GM23338 (cell line): ENCODE data around the gene PNPLA7. TPM values are rescaled to one million over a fixed set of nuclear protein-coding genes. Genes with fewer than 3 reads are reported as not detected.

ENCODE experiments used
- ATAC-seq: fragments of 200-7000 bp; cut with Tn5 transposase; 3 replicates; pipeline ENCODE4 v1.9.1; 2020
- DNase-seq: peaks from one replicate; pipeline ENCODE4 v3.0.0-alpha.2; 2015; ENCODE audit warnings: low spot score
- H2AFZ ChIP-seq: fragments of 200-600 bp; sonication (generic); 2 replicates; pipeline ENCODE4 v1.8.0; 2016; ENCODE audit warnings: antibody characterized with exemption, mild to moderate bottlenecking, moderate library complexity
- H3F3A ChIP-seq: fragments of 200-600 bp; sonication (generic); replicated peaks from 2 replicates; pipeline ENCODE4 v1.8.0; 2017; ENCODE audit warnings: antibody characterized with exemption, mixed run types, low read depth
- H3K27ac ChIP-seq: fragments of 200-600 bp; sonication (generic); 2 replicates; pipeline ENCODE4 v1.6.1; 2016; ENCODE audit warnings: low read depth
- H3K27me3 ChIP-seq: fragments of 200-600 bp; sonication (generic); 2 replicates; pipeline ENCODE4 v1.8.0; 2016; ENCODE audit warnings: mild to moderate bottlenecking, mixed run types, moderate library complexity; ENCODE audit not compliant: insufficient read depth
- H3K36me3 ChIP-seq: fragments of 200-600 bp; sonication (generic); 2 replicates; pipeline ENCODE4 v1.8.0; 2016; ENCODE audit warnings: mild to moderate bottlenecking; ENCODE audit not compliant: insufficient read depth
- H3K4me1 ChIP-seq: fragments of 200-600 bp; sonication (generic); 2 replicates; pipeline ENCODE4 v1.8.0; 2016; ENCODE audit warnings: mild to moderate bottlenecking, moderate library complexity; ENCODE audit not compliant: insufficient read depth
- H3K4me2 ChIP-seq: fragments of 200-600 bp; sonication (generic); 2 replicates; pipeline ENCODE4 v1.7.1; 2017; ENCODE audit warnings: mixed run types
- H3K4me3 ChIP-seq: fragments of 200-600 bp; sonication (generic); 2 replicates; pipeline ENCODE4 v1.6.1; 2016; ENCODE audit warnings: mixed run types
- H3K79me2 ChIP-seq: fragments of 200-600 bp; sonication (generic); replicated peaks from 2 replicates; pipeline ENCODE4 v1.8.0; 2017; ENCODE audit warnings: mild to moderate bottlenecking; ENCODE audit not compliant: insufficient read depth
- H3K9me2 ChIP-seq: fragments of 200-600 bp; sonication (generic); 2 replicates; pipeline ENCODE4 v1.8.0; 2017; ENCODE audit not compliant: insufficient read depth
- H4K20me1 ChIP-seq: fragments of 200-600 bp; sonication (generic); replicated peaks from 2 replicates; pipeline ENCODE4 v1.8.0; 2017; ENCODE audit warnings: mild to moderate bottlenecking; ENCODE audit not compliant: insufficient read depth
- H3K27ac Mint-ChIP-seq: 2 replicates; pipeline ENCODE4 v1.8.0; 2020; ENCODE audit warnings: inconsistent platforms, mild to moderate bottlenecking, moderate library complexity, mixed read lengths
- H3K27me3 Mint-ChIP-seq: 3 replicates; pipeline ENCODE4 v1.8.0; 2022; ENCODE audit warnings: low read depth, mild to moderate bottlenecking, moderate library complexity, mixed read lengths, inconsistent platforms; ENCODE audit not compliant: insufficient read depth, poor library complexity
- H3K36me3 Mint-ChIP-seq: 3 replicates; pipeline ENCODE4 v1.8.0; 2021; ENCODE audit warnings: low read depth, mild to moderate bottlenecking, inconsistent platforms, moderate library complexity, mixed read lengths
- H3K4me1 Mint-ChIP-seq: 3 replicates; pipeline ENCODE4 v1.8.0; 2020; ENCODE audit warnings: mild to moderate bottlenecking, inconsistent platforms, mixed read lengths
- H3K4me3 Mint-ChIP-seq: 3 replicates; pipeline ENCODE4 v1.8.0; 2021; ENCODE audit warnings: moderate library complexity, mild to moderate bottlenecking, inconsistent platforms, mixed read lengths
- H3K9me3 Mint-ChIP-seq: 3 replicates; pipeline ENCODE4 v1.8.0; 2020; ENCODE audit warnings: moderate library complexity, mild to moderate bottlenecking, inconsistent platforms, mixed read lengths
- CREB1 ChIP-seq: fragments of 250-450 bp; sonication (Bioruptor Pico); IDR thresholded peaks from 2 replicates; pipeline ENCODE4 v1.5.0; 2020; ENCODE audit warnings: low read depth, mild to moderate bottlenecking, moderate library complexity
- EZH2 ChIP-seq: fragments of 200-600 bp; sonication (generic); IDR thresholded peaks from one replicate; pipeline ENCODE4 v1.8.0; 2017; ENCODE audit warnings: antibody characterized with exemption, mild to moderate bottlenecking, low read depth; ENCODE audit not compliant: unreplicated experiment
- EZH2phosphoT487 ChIP-seq: fragments of 200-600 bp; sonication (generic); IDR thresholded peaks from one replicate; pipeline ENCODE4 v1.8.1; 2018; ENCODE audit warnings: antibody characterized with exemption; ENCODE audit not compliant: unreplicated experiment
- JUNB ChIP-seq: IDR thresholded peaks from one replicate; pipeline ENCODE4 v1.6.1; 2016; ENCODE audit warnings: antibody characterized with exemption; ENCODE audit not compliant: unreplicated experiment
- NANOG ChIP-seq: IDR thresholded peaks from 2 replicates; pipeline ENCODE4 v1.6.1; 2016; ENCODE audit warnings: antibody characterized with exemption, borderline replicate concordance
- STAT1 ChIP-seq: IDR thresholded peaks from one replicate; pipeline ENCODE4 v1.6.1; 2016; ENCODE audit warnings: antibody characterized with exemption; ENCODE audit not compliant: unreplicated experiment
- ZNF114 ChIP-seq: fragments of 250-450 bp; sonication (Bioruptor Pico); IDR thresholded peaks from 2 replicates; pipeline ENCODE4 v1.5.0; 2020; ENCODE audit warnings: mild to moderate bottlenecking, moderate library complexity
- ZNF331 ChIP-seq: fragments of 250-450 bp; sonication (Bioruptor Pico); IDR thresholded peaks from 2 replicates; pipeline ENCODE4 v1.5.0; 2020; ENCODE audit warnings: low read depth, mild to moderate bottlenecking, moderate library complexity
- polyA plus RNA-seq: library from polyadenylated mRNA; unstranded; fragments of >200 nt; fragmentation: Nextera tagmentation; extraction: Ambion mirVana; gene quantifications from 2 replicates; pipeline ENCODE4 v1.2.1, GENCODE V29; 2016
- total RNA-seq: library from RNA; depleted of rRNA; stranded (reverse); fragments of >200 nt; shearing (Covaris generic); gene quantifications from 2 replicates; pipeline ENCODE4 v1.2.3, GENCODE V29; 2014
- TF ChIP-seq, protein P1 (sequence below), 2 experiments: fragments of 200-600 bp in 1 of 2; sonication (generic) in 1 of 2; conservative IDR thresholded peaks; 2 replicates each; pipeline versions ENCODE4 v1.5.1 to v1.6.1; 2016 to 2017; ENCODE audit warnings: antibody characterized with exemption in 2 of 2, low read depth in 2 of 2, mild to moderate bottlenecking in 2 of 2, moderate library complexity in 1 of 2
- TF ChIP-seq, protein P2 (sequence below): IDR thresholded peaks from 2 replicates; pipeline ENCODE4 v1.6.1; 2016; ENCODE audit warnings: antibody characterized with exemption
- TF ChIP-seq, protein P3 (sequence below): IDR thresholded peaks from one replicate; pipeline ENCODE4 v1.6.1; 2018; ENCODE audit warnings: antibody characterized with exemption; ENCODE audit not compliant: unreplicated experiment

The PNPLA7 gene
- total and polyA plus RNA-seq, 2 experiments from 2014 or later, result 0.45 to 0.80 TPM

DNA sequence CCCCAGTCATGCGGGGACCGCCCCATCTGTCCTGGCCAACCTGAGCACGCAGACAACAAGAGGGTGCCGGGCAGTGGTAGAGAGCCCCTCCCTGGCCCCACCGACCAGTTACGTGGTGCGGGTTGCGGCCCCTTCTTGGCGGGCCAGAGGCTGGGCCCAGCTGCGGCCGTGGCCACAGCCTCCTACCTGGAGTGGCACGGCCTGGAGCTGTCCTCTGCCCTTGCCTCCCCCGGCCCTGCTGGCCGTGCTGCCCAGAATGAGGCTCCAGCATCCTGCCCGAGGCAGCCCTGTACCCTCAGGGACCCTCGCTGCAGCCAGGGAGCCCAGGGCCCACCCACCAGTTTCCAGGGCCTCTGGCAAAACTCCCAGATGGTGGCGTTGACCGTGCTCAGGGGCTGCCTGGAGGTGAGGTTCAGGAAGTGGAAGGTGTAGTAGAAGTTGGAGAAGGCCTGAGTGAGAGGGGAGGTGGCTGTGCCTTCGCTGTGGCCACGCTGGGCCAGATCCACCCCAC lies 114.8 kb downstream of the PNPLA7 start:
- Mint-ChIP-seq H3K4me1 (no peaks in the 10 kb centered on the region), H3K4me3 (no peak overlapping the region), H3K36me3 (no peaks in the 10 kb centered on the region), H3K27me3 (no peaks in the 10 kb centered on the region), H3K9me3 (no peaks in the 10 kb centered on the region), H3K27ac (no peak overlapping the region)
- Histone ChIP-seq H3K36me3 (no peaks in the 10 kb centered on the region), H3K27ac (no peak overlapping the region), H3K4me2 (no peak overlapping the region), H4K20me1 (no peaks in the 10 kb centered on the region), H3K9me2 (no peaks in the 10 kb centered on the region), H3K79me2 (no peaks in the 10 kb centered on the region), H3F3A (no peaks in the 10 kb centered on the region), H3K27me3 (no peaks in the 10 kb centered on the region), H2AFZ (no peak overlapping the region), H3K4me1 (no peaks in the 10 kb centered on the region), H3K4me3 (no peak overlapping the region)
- DNase-seq, result no peak
- TF ChIP-seq EZH2, result no peak
- ATAC-seq, result no peak

DNA sequence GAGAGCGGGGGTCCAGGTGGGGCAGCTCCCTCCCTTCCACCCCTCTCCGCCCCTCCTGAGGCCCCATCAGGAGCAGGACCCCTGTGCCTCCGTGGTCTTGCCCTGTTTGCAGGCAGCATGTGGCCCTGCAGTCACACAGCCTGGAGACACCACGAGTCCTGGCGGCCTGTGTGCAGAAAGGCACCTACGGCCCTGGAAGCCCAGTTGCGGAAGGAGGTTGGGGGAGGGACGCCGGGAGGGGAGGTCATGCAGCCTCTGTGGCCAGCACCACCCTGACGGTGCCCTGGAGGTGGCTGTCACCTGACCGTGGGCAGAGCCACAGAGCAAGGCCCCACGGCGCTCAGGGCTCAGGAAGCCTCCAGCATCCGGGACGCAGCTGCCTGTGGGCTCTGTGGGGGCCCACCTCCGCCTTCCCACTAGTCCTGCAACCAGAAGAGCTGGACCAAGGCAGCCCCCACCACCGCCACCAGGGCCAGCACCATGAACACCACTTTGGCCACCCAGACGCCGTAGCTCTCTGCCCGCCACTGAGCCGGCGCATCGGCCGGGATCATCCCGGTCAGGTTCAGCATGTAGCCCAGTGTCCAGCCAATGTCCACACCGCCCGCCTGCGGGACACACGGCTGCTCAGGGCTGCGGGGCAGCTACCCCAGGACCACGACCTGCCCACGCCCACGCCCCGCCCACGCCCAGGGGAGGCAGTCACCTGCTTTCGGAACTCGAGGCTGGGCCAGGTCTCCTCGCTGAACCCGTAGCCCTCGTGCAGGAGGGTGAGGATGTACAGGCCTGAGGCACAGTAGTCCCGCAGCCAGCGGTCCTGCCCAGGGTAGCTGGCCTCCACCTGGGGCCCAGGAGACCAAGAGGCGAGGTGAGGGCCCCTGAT lies 115.5 kb downstream of the PNPLA7 start:
- ATAC-seq (no peak), DNase-seq (no peak)
- no peaks in the 10 kb centered on the region for H3K9me2 ChIP-seq
- H3K79me2 ChIP-seq, result no peaks in the 10 kb centered on the region
- no peaks in the 10 kb centered on the region for H3K4me1 ChIP-seq
- H3K4me1 Mint-ChIP-seq, result no peaks in the 10 kb centered on the region
- H3K27ac ChIP-seq, result no peak overlapping the region
- no peak overlapping the region for H3K4me3 Mint-ChIP-seq
- H3K27me3 Mint-ChIP-seq, result no peaks in the 10 kb centered on the region
- no peaks in the 10 kb centered on the region for H3K36me3 ChIP-seq
- TF ChIP-seq CREB1 (CRISPR knock-in tag) (no peak), STAT1 (no peak), JUNB (no peak), ZNF114 (no peak), NANOG (no peak), EZH2phosphoT487 (no peak), ZNF331 (CRISPR knock-in tag) (no peak)
- TF ChIP-seq, protein P1, sequence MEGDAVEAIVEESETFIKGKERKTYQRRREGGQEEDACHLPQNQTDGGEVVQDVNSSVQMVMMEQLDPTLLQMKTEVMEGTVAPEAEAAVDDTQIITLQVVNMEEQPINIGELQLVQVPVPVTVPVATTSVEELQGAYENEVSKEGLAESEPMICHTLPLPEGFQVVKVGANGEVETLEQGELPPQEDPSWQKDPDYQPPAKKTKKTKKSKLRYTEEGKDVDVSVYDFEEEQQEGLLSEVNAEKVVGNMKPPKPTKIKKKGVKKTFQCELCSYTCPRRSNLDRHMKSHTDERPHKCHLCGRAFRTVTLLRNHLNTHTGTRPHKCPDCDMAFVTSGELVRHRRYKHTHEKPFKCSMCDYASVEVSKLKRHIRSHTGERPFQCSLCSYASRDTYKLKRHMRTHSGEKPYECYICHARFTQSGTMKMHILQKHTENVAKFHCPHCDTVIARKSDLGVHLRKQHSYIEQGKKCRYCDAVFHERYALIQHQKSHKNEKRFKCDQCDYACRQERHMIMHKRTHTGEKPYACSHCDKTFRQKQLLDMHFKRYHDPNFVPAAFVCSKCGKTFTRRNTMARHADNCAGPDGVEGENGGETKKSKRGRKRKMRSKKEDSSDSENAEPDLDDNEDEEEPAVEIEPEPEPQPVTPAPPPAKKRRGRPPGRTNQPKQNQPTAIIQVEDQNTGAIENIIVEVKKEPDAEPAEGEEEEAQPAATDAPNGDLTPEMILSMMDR (conservative IDR thresholded peaks at IDR 0.05; ENCODE audit: low read depth in 2 of 2), result no peak
- TF ChIP-seq, protein P2, sequence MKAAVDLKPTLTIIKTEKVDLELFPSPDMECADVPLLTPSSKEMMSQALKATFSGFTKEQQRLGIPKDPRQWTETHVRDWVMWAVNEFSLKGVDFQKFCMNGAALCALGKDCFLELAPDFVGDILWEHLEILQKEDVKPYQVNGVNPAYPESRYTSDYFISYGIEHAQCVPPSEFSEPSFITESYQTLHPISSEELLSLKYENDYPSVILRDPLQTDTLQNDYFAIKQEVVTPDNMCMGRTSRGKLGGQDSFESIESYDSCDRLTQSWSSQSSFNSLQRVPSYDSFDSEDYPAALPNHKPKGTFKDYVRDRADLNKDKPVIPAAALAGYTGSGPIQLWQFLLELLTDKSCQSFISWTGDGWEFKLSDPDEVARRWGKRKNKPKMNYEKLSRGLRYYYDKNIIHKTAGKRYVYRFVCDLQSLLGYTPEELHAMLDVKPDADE, result no peak
- TF ChIP-seq, protein P3, sequence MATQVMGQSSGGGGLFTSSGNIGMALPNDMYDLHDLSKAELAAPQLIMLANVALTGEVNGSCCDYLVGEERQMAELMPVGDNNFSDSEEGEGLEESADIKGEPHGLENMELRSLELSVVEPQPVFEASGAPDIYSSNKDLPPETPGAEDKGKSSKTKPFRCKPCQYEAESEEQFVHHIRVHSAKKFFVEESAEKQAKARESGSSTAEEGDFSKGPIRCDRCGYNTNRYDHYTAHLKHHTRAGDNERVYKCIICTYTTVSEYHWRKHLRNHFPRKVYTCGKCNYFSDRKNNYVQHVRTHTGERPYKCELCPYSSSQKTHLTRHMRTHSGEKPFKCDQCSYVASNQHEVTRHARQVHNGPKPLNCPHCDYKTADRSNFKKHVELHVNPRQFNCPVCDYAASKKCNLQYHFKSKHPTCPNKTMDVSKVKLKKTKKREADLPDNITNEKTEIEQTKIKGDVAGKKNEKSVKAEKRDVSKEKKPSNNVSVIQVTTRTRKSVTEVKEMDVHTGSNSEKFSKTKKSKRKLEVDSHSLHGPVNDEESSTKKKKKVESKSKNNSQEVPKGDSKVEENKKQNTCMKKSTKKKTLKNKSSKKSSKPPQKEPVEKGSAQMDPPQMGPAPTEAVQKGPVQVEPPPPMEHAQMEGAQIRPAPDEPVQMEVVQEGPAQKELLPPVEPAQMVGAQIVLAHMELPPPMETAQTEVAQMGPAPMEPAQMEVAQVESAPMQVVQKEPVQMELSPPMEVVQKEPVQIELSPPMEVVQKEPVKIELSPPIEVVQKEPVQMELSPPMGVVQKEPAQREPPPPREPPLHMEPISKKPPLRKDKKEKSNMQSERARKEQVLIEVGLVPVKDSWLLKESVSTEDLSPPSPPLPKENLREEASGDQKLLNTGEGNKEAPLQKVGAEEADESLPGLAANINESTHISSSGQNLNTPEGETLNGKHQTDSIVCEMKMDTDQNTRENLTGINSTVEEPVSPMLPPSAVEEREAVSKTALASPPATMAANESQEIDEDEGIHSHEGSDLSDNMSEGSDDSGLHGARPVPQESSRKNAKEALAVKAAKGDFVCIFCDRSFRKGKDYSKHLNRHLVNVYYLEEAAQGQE, result no peak
- no peaks in the 10 kb centered on the region for H3K36me3 Mint-ChIP-seq
- no peak overlapping the region for H3K27ac Mint-ChIP-seq
- H3F3A ChIP-seq, result no peaks in the 10 kb centered on the region
- H3K4me2 ChIP-seq, result no peak overlapping the region
- no peak overlapping the region for H2AFZ ChIP-seq
- H3K4me3 ChIP-seq, result no peak overlapping the region
- no peaks in the 10 kb centered on the region for H3K27me3 ChIP-seq
- no peaks in the 10 kb centered on the region for H4K20me1 ChIP-seq
- no peaks in the 10 kb centered on the region for H3K9me3 Mint-ChIP-seq
